LNCaP clone FGC (cell line): ENCODE results near the gene DYNLL2.

Experiments used
- DNase-seq: peaks from one replicate; pipeline ENCODE4 v3.0.0-alpha.2; 2011; ENCODE audit warnings: low read depth
- H3K4me3 ChIP-seq: 2 replicates; pipeline ENCODE4 v1.5.1; 2011; ENCODE audit warnings: mild to moderate bottlenecking, low read depth, low read length, control low read depth
- TF ChIP-seq, protein P1 (sequence below): IDR thresholded peaks from 2 replicates; pipeline ENCODE4 v1.5.1; 2012; ENCODE audit warnings: mild to moderate bottlenecking; ENCODE audit not compliant: control insufficient read depth, insufficient read depth; ENCODE audit errors: extremely low read depth

The DYNLL2 gene

DNA sequence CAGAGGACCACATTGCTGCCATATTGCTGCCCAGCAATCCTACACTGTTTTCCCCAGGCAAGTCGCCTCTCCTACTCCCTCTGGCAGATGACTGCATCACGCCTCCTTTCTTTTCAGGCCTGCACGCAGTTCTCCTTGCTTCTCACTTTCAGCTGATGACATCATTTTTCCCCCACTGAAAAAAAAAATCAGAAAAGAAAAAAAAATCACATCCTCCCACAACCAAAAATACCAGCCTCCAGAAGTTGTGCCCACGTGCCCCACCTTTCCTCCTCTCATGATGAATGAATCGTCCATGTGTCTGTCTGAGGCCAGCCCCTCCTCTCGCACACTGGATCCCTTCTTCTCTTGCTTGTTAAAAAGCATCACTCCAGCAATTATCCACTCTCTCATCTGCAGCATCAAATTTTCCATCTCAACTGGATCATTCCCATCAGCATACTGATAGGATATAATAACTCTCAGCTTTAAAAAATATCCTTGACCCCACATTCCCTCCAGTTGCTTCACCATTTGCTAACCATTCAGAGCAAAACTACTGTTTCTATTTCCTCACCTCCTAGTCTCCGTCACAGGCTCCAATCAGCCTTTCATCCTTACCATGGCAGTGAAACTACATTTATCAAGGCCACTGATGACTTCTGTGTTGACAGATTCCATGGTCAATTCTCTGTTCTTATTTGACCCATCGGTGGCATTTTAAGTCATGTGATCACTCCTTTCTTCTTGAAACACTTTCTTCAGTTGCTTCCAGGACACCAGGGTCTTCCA, 30.1 kb upstream of the DYNLL2 start:
- DNase-seq = no peak
- TF ChIP-seq, protein P1, sequence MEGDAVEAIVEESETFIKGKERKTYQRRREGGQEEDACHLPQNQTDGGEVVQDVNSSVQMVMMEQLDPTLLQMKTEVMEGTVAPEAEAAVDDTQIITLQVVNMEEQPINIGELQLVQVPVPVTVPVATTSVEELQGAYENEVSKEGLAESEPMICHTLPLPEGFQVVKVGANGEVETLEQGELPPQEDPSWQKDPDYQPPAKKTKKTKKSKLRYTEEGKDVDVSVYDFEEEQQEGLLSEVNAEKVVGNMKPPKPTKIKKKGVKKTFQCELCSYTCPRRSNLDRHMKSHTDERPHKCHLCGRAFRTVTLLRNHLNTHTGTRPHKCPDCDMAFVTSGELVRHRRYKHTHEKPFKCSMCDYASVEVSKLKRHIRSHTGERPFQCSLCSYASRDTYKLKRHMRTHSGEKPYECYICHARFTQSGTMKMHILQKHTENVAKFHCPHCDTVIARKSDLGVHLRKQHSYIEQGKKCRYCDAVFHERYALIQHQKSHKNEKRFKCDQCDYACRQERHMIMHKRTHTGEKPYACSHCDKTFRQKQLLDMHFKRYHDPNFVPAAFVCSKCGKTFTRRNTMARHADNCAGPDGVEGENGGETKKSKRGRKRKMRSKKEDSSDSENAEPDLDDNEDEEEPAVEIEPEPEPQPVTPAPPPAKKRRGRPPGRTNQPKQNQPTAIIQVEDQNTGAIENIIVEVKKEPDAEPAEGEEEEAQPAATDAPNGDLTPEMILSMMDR = no peak
- H3K4me3 ChIP-seq = no peak overlapping the region

DNA sequence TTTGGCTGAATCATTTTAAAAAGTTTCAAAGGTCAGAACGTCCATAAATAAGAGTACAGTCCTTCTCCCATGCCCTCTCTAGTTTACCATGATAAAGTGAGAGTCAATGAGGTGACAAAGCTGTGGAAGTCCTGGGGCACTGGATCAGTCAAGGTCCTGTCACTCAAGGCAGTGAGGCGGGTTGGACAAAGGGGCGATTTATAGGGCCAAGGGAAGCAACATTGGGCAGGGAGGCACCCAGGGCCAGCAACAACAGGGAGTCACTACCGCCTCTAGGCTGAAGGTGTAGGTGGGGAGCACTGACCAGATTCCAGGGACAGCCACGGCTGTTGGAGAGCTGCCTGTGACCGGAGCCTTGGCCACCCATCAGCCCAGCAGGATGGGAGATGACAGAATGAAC, 28.6 kb upstream of the DYNLL2 start:
- no peak for DNase-seq
- TF ChIP-seq, protein P1 = no peak

DNA sequence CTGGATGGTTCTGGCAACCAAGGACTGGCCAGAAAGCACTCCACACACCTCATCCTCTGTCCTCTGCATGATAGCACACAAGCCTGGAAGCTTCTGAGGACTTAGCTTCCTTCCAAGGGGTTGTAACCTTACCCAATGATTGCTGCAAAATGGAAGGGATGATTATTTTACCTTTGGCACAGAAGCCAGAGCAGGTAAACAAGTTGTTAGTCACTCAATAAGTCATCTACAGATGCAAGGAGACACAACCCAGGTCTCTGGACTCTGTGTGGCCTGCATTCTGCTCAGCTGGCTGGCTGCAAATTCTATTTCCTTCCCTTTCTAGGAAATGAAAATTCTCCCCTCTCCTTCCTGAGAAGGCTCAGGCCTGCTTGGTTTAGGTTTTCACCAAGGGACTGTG, 26.7 kb upstream of the DYNLL2 start:
- no peak overlapping the region for H3K4me3 ChIP-seq
- TF ChIP-seq, protein P1 = no peak
- DNase-seq = no peak

More for the DNA sequence above, 28.6 kb upstream of the DYNLL2 start:
- H3K4me3 ChIP-seq = no peak overlapping the region

DNA sequence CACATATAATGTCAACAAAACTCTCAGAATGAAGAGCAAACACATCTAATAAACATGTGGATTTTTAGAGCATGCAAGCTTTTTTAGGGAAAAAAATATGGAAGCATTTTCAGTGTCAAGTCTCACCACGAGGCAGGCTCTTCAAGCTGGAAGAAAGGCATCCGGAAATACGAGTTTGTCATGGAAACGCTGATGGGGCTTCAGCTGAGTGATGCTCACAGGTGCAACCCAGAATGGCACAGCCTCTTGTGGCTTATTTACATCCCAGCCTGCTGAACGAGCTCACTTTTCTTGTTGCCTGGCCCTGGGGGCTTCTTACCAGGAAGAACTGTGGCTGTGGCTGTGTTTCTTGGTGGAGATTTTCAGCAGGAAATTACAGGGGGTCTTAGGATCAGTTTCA, 24.1 kb upstream of the DYNLL2 start:
- no peak overlapping the region for H3K4me3 ChIP-seq
- no peak for DNase-seq
- TF ChIP-seq, protein P1 = no peak

DNA sequence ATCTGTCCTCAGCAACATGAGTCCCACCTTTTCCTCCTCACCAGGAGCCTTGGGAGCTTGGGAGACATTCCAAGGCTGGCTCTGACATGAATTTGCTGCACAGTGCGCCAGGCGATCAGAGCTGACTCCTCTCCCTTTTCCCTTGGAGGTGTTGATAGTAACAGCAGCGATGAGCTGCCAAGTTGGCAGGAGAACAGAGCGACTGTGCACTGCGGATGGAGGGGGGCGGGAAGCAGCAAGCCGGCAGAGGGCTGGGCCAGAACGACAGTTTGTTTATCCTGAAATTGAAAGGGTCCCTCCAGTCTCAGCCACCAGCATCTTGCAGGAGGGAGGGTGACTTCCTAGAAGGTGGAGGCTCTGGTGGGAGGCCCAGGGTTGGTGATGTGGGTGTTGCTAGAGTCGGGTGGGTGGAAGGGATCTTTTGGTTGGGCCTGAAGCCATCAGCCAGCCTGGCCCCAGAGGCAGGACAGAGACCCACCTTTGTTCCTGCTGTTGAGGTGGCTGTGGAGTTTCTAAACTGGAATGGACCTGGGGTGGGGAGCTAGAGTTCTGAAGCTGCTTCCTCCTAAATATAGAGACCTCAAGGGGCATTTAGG, 22.5 kb upstream of the DYNLL2 start:
- TF ChIP-seq, protein P1 = no peak

DNA sequence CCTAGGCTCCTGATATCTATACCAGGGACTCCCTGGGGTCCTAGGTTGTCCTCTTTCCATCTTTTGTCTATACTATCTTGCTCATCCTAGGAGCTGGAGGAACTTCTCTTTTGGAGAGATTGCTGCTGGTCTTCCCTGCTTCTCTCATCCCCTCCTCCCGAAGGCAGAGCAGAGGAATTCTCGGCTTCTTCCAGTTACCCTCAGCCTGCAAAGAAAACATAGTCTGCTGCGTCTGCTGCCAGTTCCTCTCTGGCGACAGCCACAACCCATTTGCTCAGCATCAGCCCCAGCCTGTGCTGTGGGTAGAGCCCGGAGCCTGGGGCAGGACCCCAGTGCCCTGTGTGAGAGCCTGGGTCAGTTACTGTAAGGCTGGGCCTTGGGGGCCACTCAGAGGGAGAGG, 21.5 kb upstream of the DYNLL2 start:
- DNase-seq = no peak
- TF ChIP-seq, protein P1 = no peak
- H3K4me3 ChIP-seq = no peak overlapping the region

More for the DNA sequence above, 22.5 kb upstream of the DYNLL2 start:
- H3K4me3 ChIP-seq = no peak overlapping the region
- peak; percentile 22 for DNase-seq
